HAP-1 (cell line): ENCODE results near the gene LRRC38.
"Not testable (repeated sequence)": the region's sequence is repeated elsewhere in the genome, so short reads cannot be mapped to it uniquely, and the experiment has no call there.

Experiments
- DNase-seq, 2 experiments: peaks; one replicate each; pipeline ENCODE4 v3.0.0-alpha.2; 2016 to 2020; ENCODE audit warnings: low spot score in 2 of 2
- H3K27me3 ChIP-seq: fragments of 250-450 bp; sonication (Bioruptor Pico); 2 replicates; pipeline ENCODE4 v1.5.1; 2020; ENCODE audit warnings: low read depth, mild to moderate bottlenecking, moderate library complexity
- H3K36me3 ChIP-seq: fragments of 250-450 bp; sonication (Bioruptor Pico); replicated peaks from 2 replicates; pipeline ENCODE4 v1.5.1; 2020; ENCODE audit warnings: mild to moderate bottlenecking
- H3K4me1 ChIP-seq: fragments of 250-450 bp; sonication (Bioruptor Pico); 2 replicates; pipeline ENCODE4 v1.5.1; 2020; ENCODE audit warnings: mild to moderate bottlenecking
- H3K4me3 ChIP-seq: fragments of 250-450 bp; sonication (Bioruptor Pico); 2 replicates; pipeline ENCODE4 v1.5.1; 2020; ENCODE audit warnings: mild to moderate bottlenecking, moderate library complexity
- H3K9me3 ChIP-seq: fragments of 250-450 bp; sonication (Bioruptor Pico); 2 replicates; pipeline ENCODE4 v1.5.1; 2020; ENCODE audit warnings: mild to moderate bottlenecking, moderate library complexity
- in situ Hi-C: fragments of 300-500 bp; cut with MboI; formaldehyde crosslinking; loops from 3 replicates; pipeline ENCODE4 v1.14.3; 2020; ENCODE audit warnings: low sequenced_read_pairs, inconsistent platforms, mixed read lengths

LRRC38 gene, protein sequence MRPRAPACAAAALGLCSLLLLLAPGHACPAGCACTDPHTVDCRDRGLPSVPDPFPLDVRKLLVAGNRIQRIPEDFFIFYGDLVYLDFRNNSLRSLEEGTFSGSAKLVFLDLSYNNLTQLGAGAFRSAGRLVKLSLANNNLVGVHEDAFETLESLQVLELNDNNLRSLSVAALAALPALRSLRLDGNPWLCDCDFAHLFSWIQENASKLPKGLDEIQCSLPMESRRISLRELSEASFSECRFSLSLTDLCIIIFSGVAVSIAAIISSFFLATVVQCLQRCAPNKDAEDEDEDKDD

DNA sequence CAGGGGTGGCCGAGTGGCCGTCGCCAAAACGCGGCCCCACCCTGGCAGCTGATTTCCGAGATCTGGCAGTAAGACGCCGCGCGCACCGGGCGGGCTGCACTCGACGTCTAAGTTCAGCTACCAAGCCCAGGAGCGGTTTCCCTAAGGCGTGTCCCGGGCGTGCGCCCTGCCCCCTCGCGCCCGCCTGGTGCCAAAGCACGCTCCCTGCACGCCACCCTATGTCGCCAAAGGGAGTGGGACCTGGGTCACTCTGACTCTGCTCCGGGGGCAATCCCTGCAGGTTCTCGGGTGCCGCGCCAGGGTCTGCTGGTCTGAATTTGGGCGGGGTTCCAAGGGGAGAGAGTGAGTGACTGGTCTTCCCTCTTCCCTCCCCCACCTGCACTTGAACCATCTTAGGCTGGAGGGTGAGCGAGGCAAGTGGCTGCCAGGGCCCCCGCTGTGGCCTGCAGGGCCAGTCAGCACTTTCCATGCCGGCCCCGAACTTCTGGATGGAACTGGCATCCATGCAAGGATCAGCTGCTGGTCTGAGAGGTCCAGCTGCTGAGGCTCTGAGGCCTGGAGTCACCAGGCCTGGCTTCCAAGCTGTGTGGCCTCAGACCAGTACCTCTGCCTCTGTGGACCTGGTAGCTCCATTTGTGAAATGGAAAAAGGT lies at the start of gene LRRC38:
Gene LRRC38, minus strand, starts transcription at position 109 of the 652 bp plus-strand sequence. CDS start 410 bp downstream, outside the sequence.
- H3K36me3 ChIP-seq, result no peaks in the 10 kb centered on the region
- H3K9me3 ChIP-seq, result no peaks in the 10 kb centered on the region
- peak; percentile 4 to 52 for DNase-seq
- H3K4me3 ChIP-seq, result no peak within 1 kb of the TSS
- no peaks in the 10 kb centered on the region for H3K4me1 ChIP-seq
- in situ Hi-C loops, result no loop called here
- H3K27me3 ChIP-seq, result peaks cover 69% of the 10 kb centered on the region

- DNase-seq, H3K36me3 ChIP-seq, H3K4me3 ChIP-seq, H3K4me1 ChIP-seq, H3K27me3 ChIP-seq, H3K9me3 ChIP-seq, in situ Hi-C loops: not testable (repeated sequence)
Measured at GRCh38 chr1:13562981-13563380, 49.2 kb upstream of the LRRC38 start.

DNA sequence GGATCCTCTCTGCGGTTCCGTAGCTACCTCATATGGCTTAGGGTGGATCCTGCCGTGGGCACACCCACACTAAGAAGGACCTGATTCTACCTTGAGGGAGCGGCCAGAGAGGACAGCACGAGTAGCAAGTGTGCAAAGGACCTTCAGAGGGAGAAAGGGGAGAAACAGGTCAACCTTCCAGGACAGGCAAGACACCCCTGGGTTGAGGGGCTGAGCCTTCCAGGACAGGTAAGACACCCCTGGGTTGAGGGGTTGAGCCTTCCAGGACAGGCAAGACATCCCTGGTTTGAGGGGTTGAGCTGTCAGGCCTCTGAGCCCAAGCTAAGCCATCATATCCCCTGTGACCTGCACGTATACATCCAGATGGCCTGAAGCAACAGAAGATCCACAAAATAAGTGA lies 46.7 kb upstream of the LRRC38 start:
- H3K36me3 ChIP-seq, result no peaks in the 10 kb centered on the region
- in situ Hi-C loops, result no loop called here
- H3K4me1 ChIP-seq, result no peaks in the 10 kb centered on the region
- H3K27me3 ChIP-seq, result no peaks in the 10 kb centered on the region
- DNase-seq, result no peak
- no peak overlapping the region for H3K4me3 ChIP-seq
- H3K9me3 ChIP-seq, result no peaks in the 10 kb centered on the region

GRCh38 chr1:13556224-13556764 lies 42.5 kb upstream of the LRRC38 start:
- H3K9me3 ChIP-seq, result no peaks in the 10 kb centered on the region
- no peaks in the 10 kb centered on the region for H3K36me3 ChIP-seq
- H3K4me3 ChIP-seq, result no peak overlapping the region
- DNase-seq, result peak in 1 of 2 experiments; percentile 28
- in situ Hi-C loops, result no loop called here
- H3K27me3 ChIP-seq, result no peaks in the 10 kb centered on the region
- H3K4me1 ChIP-seq, result no peaks in the 10 kb centered on the region

DNA sequence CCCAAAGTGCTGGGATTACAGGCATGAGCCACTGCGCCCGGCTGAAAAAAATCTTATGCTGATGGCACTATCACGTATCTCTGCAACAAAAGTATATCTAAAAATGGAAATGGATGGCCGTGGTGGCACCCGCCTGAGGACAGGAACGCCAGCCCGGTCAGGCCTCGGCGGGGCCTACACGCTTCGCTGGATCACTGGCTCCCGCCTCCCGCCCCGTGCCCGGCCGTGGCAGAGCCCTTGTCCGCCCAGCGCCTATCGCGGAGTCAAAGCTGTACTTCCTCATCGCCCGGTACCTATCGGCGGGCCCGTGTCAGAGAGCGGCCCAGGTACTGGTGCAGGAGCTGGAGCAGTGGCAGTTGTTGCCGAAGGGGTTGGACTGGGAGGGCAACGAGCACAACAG lies 41.0 kb upstream of the LRRC38 start:
- no peak overlapping the region for H3K4me3 ChIP-seq
- in situ Hi-C loops, result no loop called here

GRCh38 chr1:13550663-13551062 lies 36.9 kb upstream of the LRRC38 start:
- Histone ChIP-seq H3K9me3 (no peaks in the 10 kb centered on the region), H3K4me1 (no peaks in the 10 kb centered on the region), H3K4me3 (no peak overlapping the region), H3K36me3 (no peaks in the 10 kb centered on the region), H3K27me3 (no peaks in the 10 kb centered on the region)
- no peak for DNase-seq
- in situ Hi-C loops, result no loop called here

More for the DNA sequence above, 41.0 kb upstream of the LRRC38 start:
- DNase-seq, result no peak
- Histone ChIP-seq H3K36me3 (no peaks in the 10 kb centered on the region), H3K9me3 (no peaks in the 10 kb centered on the region), H3K4me1 (no peaks in the 10 kb centered on the region), H3K27me3 (no peaks in the 10 kb centered on the region)

- no peak for DNase-seq
Measured at GRCh38 chr1:13549521-13549920, 35.7 kb upstream of the LRRC38 start.

DNA sequence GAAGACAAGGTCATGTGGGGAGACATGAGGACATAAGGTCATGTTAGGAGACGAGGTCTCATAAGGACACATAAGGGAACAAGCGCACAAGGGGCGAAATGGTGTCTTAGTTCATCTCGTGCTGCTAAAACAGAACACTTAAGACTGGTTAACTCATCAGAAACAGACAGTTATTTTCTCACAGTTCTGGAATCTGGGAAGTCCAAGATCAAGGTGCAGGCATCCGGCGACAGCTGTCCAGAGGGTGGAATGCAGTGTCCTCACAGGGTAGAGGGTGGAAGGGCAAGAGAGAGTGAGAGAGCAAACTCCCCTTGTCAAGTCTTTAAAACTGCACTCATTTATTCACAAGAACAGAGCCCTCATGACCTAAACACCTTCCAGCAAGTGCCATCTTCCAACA lies 35.2 kb upstream of the LRRC38 start:
- in situ Hi-C loops, result no loop called here
- no peak overlapping the region for H3K4me3 ChIP-seq
- no peaks in the 10 kb centered on the region for H3K9me3 ChIP-seq
- H3K4me1 ChIP-seq, result no peaks in the 10 kb centered on the region
- H3K27me3 ChIP-seq, result no peaks in the 10 kb centered on the region
- no peak for DNase-seq
- no peaks in the 10 kb centered on the region for H3K36me3 ChIP-seq

More at GRCh38 chr1:13549521-13549920, 35.7 kb upstream of the LRRC38 start:
- no peaks in the 10 kb centered on the region for H3K36me3 ChIP-seq
- no peaks in the 10 kb centered on the region for H3K9me3 ChIP-seq
- in situ Hi-C loops, result no loop called here
- no peak overlapping the region for H3K4me3 ChIP-seq
- H3K27me3 ChIP-seq, result no peaks in the 10 kb centered on the region
- H3K4me1 ChIP-seq, result no peaks in the 10 kb centered on the region

GRCh38 chr1:13548281-13548680 lies 34.5 kb upstream of the LRRC38 start:
- H3K36me3 ChIP-seq, result no peaks in the 10 kb centered on the region
- no peaks in the 10 kb centered on the region for H3K9me3 ChIP-seq
- H3K4me1 ChIP-seq, result no peaks in the 10 kb centered on the region
- no peak overlapping the region for H3K4me3 ChIP-seq
- DNase-seq, result no peak
- in situ Hi-C loops, result no loop called here
- H3K27me3 ChIP-seq, result no peaks in the 10 kb centered on the region

DNA sequence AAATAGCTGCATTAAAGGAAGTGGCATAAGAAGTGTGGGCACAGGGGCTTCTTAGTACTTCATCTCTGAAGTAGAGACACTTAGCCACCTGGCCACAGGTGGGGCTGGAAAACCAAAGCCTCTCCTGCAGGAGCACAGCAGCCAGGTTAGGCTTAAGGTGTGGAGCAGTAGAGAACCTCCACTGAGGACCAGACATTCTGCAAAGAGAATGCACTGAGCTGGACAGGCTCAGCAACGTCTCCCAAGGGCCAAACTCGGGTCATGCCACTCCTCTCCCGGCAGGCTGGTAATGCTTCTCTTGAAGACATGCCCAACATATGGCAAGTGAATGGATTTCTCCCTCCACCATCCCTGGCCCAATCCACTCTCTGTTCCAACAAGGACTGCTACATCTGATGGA lies 33.0 kb upstream of the LRRC38 start:
- Histone ChIP-seq H3K9me3 (no peaks in the 10 kb centered on the region), H3K4me1 (no peaks in the 10 kb centered on the region), H3K36me3 (no peaks in the 10 kb centered on the region), H3K4me3 (no peak overlapping the region), H3K27me3 (no peaks in the 10 kb centered on the region)
- no peak for DNase-seq
- in situ Hi-C loops, result no loop called here

- H3K4me3 ChIP-seq, result no peak overlapping the region
- H3K36me3 ChIP-seq, result no peaks in the 10 kb centered on the region
- in situ Hi-C loops, result no loop called here
- H3K27me3 ChIP-seq, result no peaks in the 10 kb centered on the region
- no peak for DNase-seq
- no peaks in the 10 kb centered on the region for H3K4me1 ChIP-seq
- H3K9me3 ChIP-seq, result no peaks in the 10 kb centered on the region
Measured at GRCh38 chr1:13544221-13544556, 30.4 kb upstream of the LRRC38 start.

- in situ Hi-C loops, result no loop called here
- no peaks in the 10 kb centered on the region for H3K9me3 ChIP-seq
- H3K27me3 ChIP-seq, result no peaks in the 10 kb centered on the region
- H3K4me3 ChIP-seq, result no peak overlapping the region
- H3K36me3 ChIP-seq, result no peaks in the 10 kb centered on the region
- H3K4me1 ChIP-seq, result no peaks in the 10 kb centered on the region
- no peak for DNase-seq
Measured at GRCh38 chr1:13543451-13544220, 29.8 kb upstream of the LRRC38 start.

GRCh38 chr1:13541435-13542215 lies 27.8 kb upstream of the LRRC38 start:
- H3K36me3 ChIP-seq, result no peaks in the 10 kb centered on the region
- H3K4me1 ChIP-seq, result no peaks in the 10 kb centered on the region
- no peak overlapping the region for H3K4me3 ChIP-seq
- no peaks in the 10 kb centered on the region for H3K27me3 ChIP-seq
- in situ Hi-C loops, result no loop called here
- H3K9me3 ChIP-seq, result no peaks in the 10 kb centered on the region
- no peak for DNase-seq
